ENCODE results near the gene GPR15. TPM values are rescaled to one million over a fixed set of nuclear protein-coding genes. Genes with fewer than 3 reads are reported as not detected.

The GPR15 gene
- total RNA-seq, 4 donors from 2014 or later: 0.44 TPM; not detected in 3

- no peak for TF ChIP-seq CTCF (IDR thresholded peaks at IDR 0.05)
- no peak for ATAC-seq (ENCODE audit: low FRiP score)
- no peak for DNase-seq (ENCODE audit: low spot score)
Measured at GRCh38 chr3:98536456-98537017, 4.8 kb downstream of the GPR15 start.

- DNase-seq (ENCODE audit: low spot score) (no peak), ATAC-seq (ENCODE audit: low FRiP score) (no peak)
- no peak for TF ChIP-seq CTCF (IDR thresholded peaks at IDR 0.05)
Measured at GRCh38 chr3:98540346-98540745, 8.6 kb downstream of the GPR15 start.

GRCh38 chr3:98541695-98542094 lies 9.9 kb downstream of the GPR15 start:
- TF ChIP-seq CTCF (IDR thresholded peaks at IDR 0.05): no peak
- DNase-seq (ENCODE audit: low spot score) (no peak), ATAC-seq (ENCODE audit: low FRiP score) (no peak)

GRCh38 chr3:98542623-98543022 lies 10.8 kb downstream of the GPR15 start:
- TF ChIP-seq CTCF (IDR thresholded peaks at IDR 0.05): no peak
- DNase-seq (ENCODE audit: low spot score) (no peak), ATAC-seq (ENCODE audit: low FRiP score) (no peak)

- TF ChIP-seq CTCF (IDR thresholded peaks at IDR 0.05): no peak
- ATAC-seq (ENCODE audit: low FRiP score) (no peak), DNase-seq (ENCODE audit: low spot score) (no peak)
Measured at GRCh38 chr3:98545940-98546339, 14.2 kb downstream of the GPR15 start.

GRCh38 chr3:98548544-98548943 lies 16.8 kb downstream of the GPR15 start:
- TF ChIP-seq CTCF (IDR thresholded peaks at IDR 0.05): no peak
- no peak for DNase-seq (ENCODE audit: low spot score)
- ATAC-seq (ENCODE audit: low FRiP score): no peak

GRCh38 chr3:98550833-98551232 lies 19.1 kb downstream of the GPR15 start:
- ATAC-seq (ENCODE audit: low FRiP score): no peak
- no peak for TF ChIP-seq CTCF (IDR thresholded peaks at IDR 0.05)
- no peak for DNase-seq (ENCODE audit: low spot score)
